MM.1S (cell line): ENCODE data around the gene CALB2.

Source experiments
- DNase-seq: peaks from one replicate; pipeline ENCODE4 v3.0.0-alpha.2; 2015
- H2AFZ ChIP-seq: fragments of 300-600 bp; sonication (generic); 2 replicates; pipeline ENCODE4 v1.6.0; 2016; ENCODE audit warnings: antibody characterized with exemption, low read length
- H3F3A ChIP-seq: fragments of 300-600 bp; sonication (generic); 2 replicates; pipeline ENCODE4 v1.6.1; 2016; ENCODE audit warnings: mild to moderate bottlenecking, antibody characterized with exemption, low read length, moderate library complexity, mixed read lengths; ENCODE audit not compliant: insufficient read depth
- H3K27ac ChIP-seq: fragments of 300-600 bp; sonication (generic); 2 replicates; pipeline ENCODE4 v1.5.1; 2016; ENCODE audit warnings: mild to moderate bottlenecking, low read length
- H3K27me3 ChIP-seq: fragments of 300-600 bp; sonication (generic); replicated peaks from 2 replicates; pipeline ENCODE4 v1.6.0; 2016; ENCODE audit warnings: low read length; ENCODE audit not compliant: insufficient read depth
- H3K36me3 ChIP-seq: fragments of 300-600 bp; sonication (generic); replicated peaks from 2 replicates; pipeline ENCODE4 v1.6.1; 2016; ENCODE audit warnings: mild to moderate bottlenecking, low read length, mixed read lengths; ENCODE audit not compliant: insufficient read depth
- H3K4me1 ChIP-seq: fragments of 300-600 bp; sonication (generic); 2 replicates; pipeline ENCODE4 v1.6.1; 2016; ENCODE audit warnings: low read length, mixed read lengths
- H3K4me2 ChIP-seq: fragments of 300-600 bp; sonication (generic); 2 replicates; pipeline ENCODE4 v1.6.0; 2016; ENCODE audit warnings: low read depth, low read length
- H3K4me3 ChIP-seq: fragments of 300-600 bp; sonication (generic); 2 replicates; pipeline ENCODE4 v1.5.1; 2016; ENCODE audit warnings: low read length, mixed read lengths
- H3K79me2 ChIP-seq: fragments of 300-600 bp; sonication (generic); 2 replicates; pipeline ENCODE4 v1.6.1; 2016; ENCODE audit warnings: mixed run types, low read length, mixed read lengths
- H3K9ac ChIP-seq: fragments of 300-600 bp; sonication (generic); 2 replicates; pipeline ENCODE4 v1.6.1; 2016; ENCODE audit warnings: low read length, mixed read lengths
- H3K9me2 ChIP-seq: fragments of 300-600 bp; sonication (generic); replicated peaks from 2 replicates; pipeline ENCODE4 v1.6.1; 2016; ENCODE audit warnings: mild to moderate bottlenecking, low read length, mixed read lengths; ENCODE audit not compliant: insufficient read depth
- H3K9me3 ChIP-seq: fragments of 300-600 bp; sonication (generic); replicated peaks from 2 replicates; pipeline ENCODE4 v1.6.1; 2016; ENCODE audit warnings: mild to moderate bottlenecking, low read length, mixed read lengths; ENCODE audit not compliant: insufficient read depth
- H4K20me1 ChIP-seq: fragments of 300-600 bp; sonication (generic); 2 replicates; pipeline ENCODE4 v1.6.1; 2016; ENCODE audit warnings: mild to moderate bottlenecking, low read length, moderate library complexity, mixed read lengths; ENCODE audit not compliant: insufficient read depth
- CTCF ChIP-seq: fragments of 300-600 bp; sonication (generic); IDR thresholded peaks from 2 replicates; pipeline ENCODE4 v1.5.1; 2016; ENCODE audit warnings: antibody characterized with exemption, low read length, mixed read lengths
- EZH2 ChIP-seq: fragments of 300-600 bp; sonication (generic); optimal IDR thresholded peaks from 2 replicates; pipeline ENCODE3; 2017; ENCODE audit warnings: low read depth, mild to moderate bottlenecking, antibody characterized with exemption, low read length, mixed read lengths
- EZH2phosphoT487 ChIP-seq: fragments of 300-600 bp; sonication (generic); IDR thresholded peaks from 2 replicates; pipeline ENCODE4 v1.6.1; 2018; ENCODE audit warnings: antibody characterized with exemption, low read length

Gene CALB2

DNA sequence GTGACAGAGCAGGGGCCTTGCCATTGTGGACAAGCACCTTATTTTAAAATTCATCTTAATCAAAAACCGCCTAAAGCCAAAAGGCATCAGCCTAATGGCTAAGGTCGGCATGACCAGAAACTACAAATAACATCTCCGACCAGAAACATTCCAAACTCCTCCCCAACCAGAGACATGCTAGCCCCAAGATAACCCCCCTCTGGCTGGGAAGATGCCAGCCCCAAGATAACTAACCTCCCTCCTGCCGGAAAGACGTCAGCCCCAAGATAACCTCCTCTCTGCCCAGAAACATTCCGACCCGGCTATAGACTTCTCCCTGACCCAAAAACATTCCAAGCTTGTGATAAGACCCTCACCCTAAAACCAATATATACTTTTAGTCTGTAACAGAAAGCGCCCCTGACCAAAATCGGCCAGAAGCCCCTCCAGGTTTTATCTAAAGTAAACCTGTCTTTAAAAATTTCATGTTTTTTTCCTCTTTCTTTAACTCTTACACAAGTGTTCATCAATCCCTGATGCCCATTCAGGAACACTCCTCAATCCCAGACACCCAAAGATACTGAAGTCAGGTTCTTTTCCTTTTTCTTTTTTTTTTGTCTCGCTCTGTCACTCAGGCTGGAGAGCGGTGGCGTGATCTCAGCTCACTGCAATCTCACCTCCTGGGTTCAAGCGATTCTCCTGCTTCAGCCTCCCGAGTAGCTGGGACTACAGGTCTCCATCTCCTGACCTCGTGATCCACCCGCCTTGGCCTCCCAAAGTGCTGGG is 50.7 kb downstream of the CALB2 start:
- DNase-seq = no peak
- Histone ChIP-seq H3K9me3 (no peaks in the 10 kb centered on the region), H3K36me3 (no peaks in the 10 kb centered on the region), H3K4me3 (no peak overlapping the region), H3K27me3 (peaks cover 31% of the 10 kb centered on the region), H3K9me2 (no peaks in the 10 kb centered on the region), H3K4me1 (no peaks in the 10 kb centered on the region; the same call in 1 of the 2 replicates), H3K27ac (no peak overlapping the region), H3K9ac (no peak overlapping the region), H2AFZ (no peak overlapping the region), H4K20me1 (no peaks in the 10 kb centered on the region), H3K79me2 (no peaks in the 10 kb centered on the region), H3F3A (no peaks in the 10 kb centered on the region; the same call in 1 of the 2 replicates), H3K4me2 (no peak overlapping the region)
- TF ChIP-seq EZH2phosphoT487 (no peak), EZH2 (no peak), CTCF (no peak)

- H2AFZ ChIP-seq = no peak overlapping the region
- peaks cover 31% of the 10 kb centered on the region for H3K27me3 ChIP-seq
- H3K79me2 ChIP-seq = no peaks in the 10 kb centered on the region
- H4K20me1 ChIP-seq = no peaks in the 10 kb centered on the region
- H3K4me3 ChIP-seq = no peak overlapping the region
- no peak overlapping the region for H3K9ac ChIP-seq
- H3K4me1 ChIP-seq = no peaks in the 10 kb centered on the region; the same call in 1 of the 2 replicates
- H3K27ac ChIP-seq = no peak overlapping the region
- TF ChIP-seq CTCF = no peak
- no peak for TF ChIP-seq EZH2
- TF ChIP-seq EZH2phosphoT487 = no peak
- H3K9me2 ChIP-seq = no peaks in the 10 kb centered on the region
- H3F3A ChIP-seq = no peaks in the 10 kb centered on the region; the same call in 1 of the 2 replicates
- DNase-seq = no peak
- no peaks in the 10 kb centered on the region for H3K36me3 ChIP-seq
- no peak overlapping the region for H3K4me2 ChIP-seq
- H3K9me3 ChIP-seq = no peaks in the 10 kb centered on the region
Observed at GRCh38 chr16:71410146-71410545, 51.6 kb downstream of the CALB2 start.

- peak; percentile 78 for DNase-seq
- H3K36me3 ChIP-seq = no peaks in the 10 kb centered on the region
- H3K9me3 ChIP-seq = no peaks in the 10 kb centered on the region
- peak overlapping the region; percentile 40; the same call in 1 of the 2 replicates for H2AFZ ChIP-seq
- no peaks in the 10 kb centered on the region for H3K4me1 ChIP-seq
- peak overlapping the region; percentile 63 for H3K4me2 ChIP-seq
- no peaks in the 10 kb centered on the region for H3K79me2 ChIP-seq
- peak overlapping the region; percentile 14; the same call in 1 of the 2 replicates for H3K4me3 ChIP-seq
- H3K9me2 ChIP-seq = no peaks in the 10 kb centered on the region
- no peaks in the 10 kb centered on the region for H3F3A ChIP-seq
- no peak overlapping the region for H3K27ac ChIP-seq
- no peak overlapping the region for H3K9ac ChIP-seq
- TF ChIP-seq EZH2 (no peak), CTCF (peak; percentile 77)
- no peaks in the 10 kb centered on the region for H4K20me1 ChIP-seq
- H3K27me3 ChIP-seq = peaks cover 32% of the 10 kb centered on the region
Observed at GRCh38 chr16:71412270-71413160, 54.0 kb downstream of the CALB2 start.
